DMS53 treated with DMSO at 0.1 percent for 48 hours (cell line): ENCODE measurements around the gene PLCB1.

ENCODE experiments used
- DNase-seq: peaks from one replicate; lab custom pipeline; 2025; ENCODE audit not compliant: unreplicated experiment; lab: John Stamatoyannopoulos, UW

PLCB1 gene

DNA sequence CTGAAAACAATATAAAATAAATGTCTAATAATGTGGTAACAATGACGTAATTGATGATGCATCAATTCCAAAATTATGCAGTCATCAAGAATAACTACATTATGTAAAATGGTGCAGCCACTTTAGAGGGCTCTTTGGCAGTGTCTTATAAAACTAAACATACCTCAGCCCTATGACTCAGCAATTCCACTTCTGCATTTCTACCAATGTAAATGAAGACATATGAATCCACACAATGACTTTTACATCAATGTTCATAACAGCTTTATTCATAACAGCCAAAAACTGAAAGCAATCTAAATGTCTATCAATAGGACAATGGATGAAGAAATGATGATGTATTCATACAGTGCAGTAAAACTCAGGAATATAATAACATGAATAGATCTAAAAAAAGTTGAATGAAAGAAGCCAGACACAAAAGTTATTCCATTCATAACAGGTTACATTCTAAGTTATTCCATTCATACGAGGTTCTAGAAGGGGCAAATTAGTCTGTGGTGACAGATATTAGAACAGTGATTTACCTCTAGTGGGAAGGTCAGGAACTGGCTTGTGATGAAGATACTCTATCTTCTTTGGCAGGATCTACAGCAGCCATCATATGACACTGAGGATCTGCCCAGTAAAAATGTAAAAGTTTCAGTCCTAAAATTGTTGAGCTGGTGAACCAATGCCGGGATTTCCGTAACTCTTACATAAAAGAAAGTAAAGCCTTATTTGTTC lies 396.1 kb downstream of the PLCB1 start:
- DNase-seq: peak; percentile 9

DNA sequence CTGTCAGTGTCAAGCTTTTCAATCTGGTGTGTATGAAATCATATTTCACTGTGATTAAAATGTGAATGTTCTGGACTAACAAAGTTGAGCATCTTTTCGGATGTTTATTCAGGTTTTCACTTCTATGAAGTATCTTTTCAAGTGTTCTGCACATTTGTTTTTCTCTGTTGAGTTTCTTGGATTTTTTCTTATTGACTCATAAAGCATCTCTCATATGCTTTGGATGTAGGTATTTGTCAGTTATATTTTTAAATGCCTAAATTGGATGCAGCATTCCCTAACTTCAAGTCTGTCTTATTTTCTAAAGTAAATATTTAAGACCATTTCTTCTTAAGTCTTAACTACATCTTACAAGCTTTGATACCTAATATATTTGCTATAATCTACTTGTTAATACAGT lies 398.0 kb downstream of the PLCB1 start:
- no peak for DNase-seq

DNA sequence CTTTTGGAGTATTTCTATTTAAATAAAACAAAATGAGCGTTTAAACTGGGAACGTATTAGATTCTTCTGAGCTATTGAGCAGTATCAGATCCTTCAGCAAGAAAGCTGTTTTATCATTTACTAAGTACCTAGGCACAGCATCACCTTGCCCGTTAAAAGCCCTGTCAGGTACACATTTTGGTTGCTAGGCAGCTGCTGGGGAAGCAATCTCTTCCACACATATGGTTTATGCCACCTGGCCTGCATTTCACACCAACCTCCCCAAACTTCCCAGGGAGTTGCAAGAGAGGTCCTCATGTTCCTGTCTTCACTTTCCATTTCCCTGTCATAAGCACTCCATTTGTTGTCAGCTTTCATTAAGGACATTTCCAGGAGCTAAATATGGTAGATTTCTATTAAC lies 400.1 kb downstream of the PLCB1 start:
- no peak for DNase-seq

DNA sequence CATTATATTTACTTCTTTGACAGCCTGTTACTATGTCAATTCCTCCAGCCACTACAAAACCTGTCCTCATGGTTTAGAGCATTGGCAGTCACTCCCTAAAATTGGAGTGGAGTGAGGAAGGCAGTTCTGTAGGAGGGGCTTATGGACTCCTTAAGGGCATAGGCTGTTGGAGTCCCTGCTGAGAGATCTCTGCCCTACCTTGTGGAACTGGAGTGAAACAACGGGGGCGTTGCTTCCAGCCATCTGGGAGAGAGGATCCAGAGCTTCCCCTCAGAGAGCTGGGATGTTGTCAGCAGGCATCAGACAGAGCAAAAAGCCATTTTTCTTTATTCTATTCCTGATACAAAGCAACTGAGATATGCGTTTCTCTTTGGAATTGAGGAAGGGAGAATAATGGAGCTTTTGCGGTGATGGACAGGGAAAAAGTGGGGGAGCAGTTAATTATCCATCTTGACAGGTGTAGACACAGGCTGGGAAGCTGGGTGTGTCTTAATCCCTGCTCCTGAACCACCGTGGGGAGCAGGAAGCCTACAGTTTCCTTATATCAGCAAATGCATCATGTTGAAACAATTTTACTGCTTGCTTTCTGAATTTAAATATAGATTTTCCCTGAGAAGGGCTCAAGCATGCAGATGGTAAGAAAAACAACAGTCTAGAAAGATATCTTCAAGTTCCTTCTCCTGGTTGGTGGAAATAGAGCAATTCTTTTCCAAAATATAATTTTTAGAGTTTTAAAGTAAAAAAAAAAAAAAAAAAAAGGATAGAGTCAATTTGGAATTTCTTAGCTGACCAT lies 402.5 kb downstream of the PLCB1 start:
- DNase-seq: no peak

DNA sequence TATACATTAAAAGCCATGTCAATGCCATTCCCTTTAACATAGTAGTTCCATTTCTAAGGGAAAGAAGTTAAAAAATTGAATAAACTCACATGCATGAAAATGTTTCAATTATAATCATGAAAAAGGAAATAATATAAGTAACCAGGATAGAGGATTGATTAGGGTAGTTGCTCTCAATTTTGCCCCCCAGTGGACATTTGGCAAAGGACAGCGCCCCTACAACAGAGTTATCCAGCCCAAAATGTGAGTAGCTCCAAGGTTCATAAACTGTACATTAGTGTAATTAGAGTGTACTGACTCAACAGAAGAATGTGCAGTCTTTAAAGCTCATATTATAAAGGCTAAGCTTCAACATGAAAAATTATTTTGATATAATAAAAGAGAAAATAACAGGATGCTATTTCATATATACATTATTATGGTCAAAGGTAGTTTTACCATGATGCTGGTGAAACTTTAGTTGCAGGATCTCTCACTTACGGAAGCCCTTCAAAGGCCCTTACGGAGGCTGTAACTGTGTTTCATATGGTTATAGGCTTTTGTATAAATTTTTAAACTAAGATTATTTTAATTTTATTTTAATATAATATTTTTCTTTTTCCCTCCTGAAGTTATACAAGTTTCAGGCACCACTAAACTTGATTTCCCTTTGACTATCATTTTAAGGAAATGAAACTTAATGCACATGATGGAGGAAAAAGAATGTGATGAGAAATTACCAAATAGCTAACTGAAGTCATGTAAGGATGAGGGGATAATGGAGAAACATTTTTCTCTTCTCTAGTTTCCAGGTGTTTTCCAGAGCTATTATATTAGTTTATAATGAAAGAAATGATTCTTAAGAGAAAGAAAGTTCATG lies 403.6 kb downstream of the PLCB1 start:
- DNase-seq: no peak

DNA sequence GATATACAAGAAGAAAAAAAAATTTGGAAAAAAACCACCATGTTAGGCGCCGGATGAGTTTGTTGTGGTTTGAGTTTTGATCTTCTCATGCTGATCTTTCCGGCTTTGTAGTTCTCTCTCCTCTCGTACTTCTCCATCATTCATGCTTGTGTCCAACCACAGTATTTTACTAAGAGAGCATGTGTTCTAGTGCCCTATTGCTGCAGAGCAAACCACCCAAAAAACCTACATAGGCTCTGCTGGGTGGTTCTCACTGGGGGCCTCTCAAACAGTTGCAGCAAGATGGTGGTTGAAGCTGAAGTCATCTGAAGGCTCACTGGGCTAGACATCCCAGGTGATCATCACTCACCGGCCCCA lies 404.2 kb downstream of the PLCB1 start:
- no peak for DNase-seq

DNA sequence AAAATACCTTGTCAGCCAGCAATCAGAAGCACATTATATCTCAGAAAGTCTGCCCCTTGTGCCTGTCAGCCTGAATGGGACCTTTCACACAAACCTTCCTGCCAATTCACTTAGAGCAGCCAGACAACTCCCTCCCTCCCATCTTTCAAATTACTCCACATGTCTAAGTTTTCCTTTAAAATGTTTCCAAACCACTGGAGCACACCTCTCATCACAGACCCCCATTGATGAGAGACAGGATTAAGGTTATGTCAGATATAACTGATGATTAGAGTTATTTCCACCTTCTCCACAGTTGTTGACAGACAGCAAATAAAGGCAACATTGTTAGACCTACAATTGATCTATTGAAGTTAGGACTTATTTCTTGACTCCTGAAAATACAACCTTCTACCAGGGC lies 408.4 kb downstream of the PLCB1 start:
- no peak for DNase-seq

DNA sequence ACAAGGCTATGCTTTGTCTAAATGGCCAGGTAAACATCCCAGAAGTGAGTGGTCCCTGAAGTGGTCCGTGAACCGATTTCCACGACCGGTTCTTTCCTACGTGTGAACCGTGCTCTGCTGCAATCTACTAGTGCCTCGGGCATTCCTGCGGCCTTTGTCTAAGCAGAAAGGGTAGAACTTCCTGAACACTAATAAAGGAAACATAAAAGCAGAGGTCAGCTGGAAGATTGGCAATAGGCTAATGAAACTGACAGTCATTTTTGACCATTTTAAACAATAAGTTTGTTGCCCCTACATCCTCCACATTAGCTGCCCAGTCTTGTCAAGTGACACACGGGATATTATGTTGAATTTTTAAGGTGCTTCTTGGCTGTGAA lies 410.0 kb downstream of the PLCB1 start:
- DNase-seq: no peak

DNA sequence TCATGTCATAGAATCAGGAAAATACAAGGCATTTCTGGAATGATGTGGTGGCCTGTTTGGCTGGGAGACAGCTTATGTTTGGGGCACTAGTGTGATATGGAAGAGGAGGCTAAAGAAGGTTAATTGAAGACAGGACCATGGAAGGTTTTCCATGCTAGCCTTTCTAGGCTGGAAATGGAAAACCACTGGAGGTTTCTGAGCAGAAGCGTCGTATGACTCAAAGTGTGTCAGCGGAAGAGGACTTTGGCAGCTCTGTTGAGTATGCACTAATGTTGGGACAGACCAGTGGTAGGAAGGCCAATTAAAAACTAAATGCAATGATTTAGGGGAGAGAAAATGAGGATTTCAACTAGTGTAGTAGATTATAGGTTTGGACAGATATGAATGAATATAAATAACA lies 413.1 kb downstream of the PLCB1 start:
- DNase-seq: no peak

DNA sequence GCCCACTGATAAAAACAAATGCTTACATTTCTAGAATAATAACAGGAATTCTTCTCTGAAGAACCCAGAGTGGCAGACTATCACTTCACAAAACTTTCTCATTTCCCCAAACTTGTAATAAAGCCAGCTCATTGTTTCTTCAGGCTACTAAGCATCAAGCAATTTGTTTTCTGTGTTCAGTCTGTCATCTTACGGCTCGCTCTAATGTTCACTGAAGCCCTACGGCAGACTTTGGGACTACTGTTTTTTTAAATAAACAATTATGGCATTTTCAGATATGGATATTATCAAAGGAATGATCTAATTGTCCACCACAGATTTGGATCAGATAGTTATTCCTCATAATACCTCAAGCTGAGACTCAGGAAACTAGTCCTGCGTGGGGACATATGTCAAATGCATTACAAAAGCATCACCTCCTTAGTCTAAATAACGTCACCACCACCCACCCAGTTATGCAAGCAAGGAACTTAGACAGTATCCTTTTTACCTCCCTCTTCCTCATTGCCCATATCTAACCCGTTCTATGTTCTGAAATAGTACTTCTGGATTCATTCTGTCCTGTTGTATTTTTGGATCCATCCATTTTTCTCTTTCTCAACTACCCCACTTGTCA lies 415.1 kb downstream of the PLCB1 start:
- DNase-seq: no peak

DNA sequence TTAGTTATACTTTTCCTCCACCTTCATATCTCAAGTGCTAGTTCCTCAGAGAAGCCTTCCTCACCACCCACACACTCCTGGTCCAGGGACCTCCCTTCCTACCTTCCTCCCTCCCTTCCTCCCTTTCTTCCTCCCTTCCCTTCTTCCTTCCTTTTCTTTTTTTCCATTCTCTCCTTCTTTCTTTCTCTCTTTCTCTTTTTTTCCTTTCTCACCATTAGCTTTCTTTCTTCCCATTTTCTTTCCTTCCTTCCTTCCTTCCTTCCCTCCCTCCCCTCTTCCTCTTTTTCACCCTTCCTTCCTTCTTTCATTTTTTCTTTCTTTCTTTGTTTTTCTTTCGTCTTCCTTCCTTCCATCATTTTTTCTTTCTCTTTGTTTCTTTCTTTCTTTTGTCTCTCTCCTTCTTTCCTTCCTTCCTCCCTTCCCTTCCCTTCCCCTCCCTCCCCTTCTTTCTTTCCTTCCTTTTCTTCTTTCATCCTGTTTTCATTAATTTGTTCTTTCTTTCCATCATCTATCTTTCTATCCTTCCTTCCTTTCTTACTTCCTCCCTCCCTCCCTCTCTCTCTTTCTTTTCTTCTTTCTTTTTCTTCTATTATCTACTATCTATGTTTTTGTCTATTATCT lies 416.0 kb downstream of the PLCB1 start:
- DNase-seq: no peak

DNA sequence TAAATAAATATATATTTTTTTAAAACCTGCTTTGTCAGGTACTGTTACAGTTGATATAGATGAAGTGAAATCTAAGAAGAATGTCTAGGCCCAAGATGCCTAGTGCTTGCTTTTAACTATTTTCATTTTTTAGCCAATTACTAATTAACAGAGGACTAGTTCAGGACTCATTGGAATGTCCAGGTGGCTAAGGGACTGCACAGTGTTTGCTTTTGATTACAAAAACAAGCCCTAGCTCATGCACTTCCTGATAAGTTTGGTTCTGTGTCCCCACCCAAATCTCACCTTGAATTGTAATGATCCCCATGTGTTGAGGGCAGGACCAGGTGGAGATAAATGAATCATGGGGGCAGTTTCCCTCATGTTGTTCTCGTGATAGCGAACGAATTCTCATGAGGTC lies 417.1 kb downstream of the PLCB1 start:
- DNase-seq: no peak

DNA sequence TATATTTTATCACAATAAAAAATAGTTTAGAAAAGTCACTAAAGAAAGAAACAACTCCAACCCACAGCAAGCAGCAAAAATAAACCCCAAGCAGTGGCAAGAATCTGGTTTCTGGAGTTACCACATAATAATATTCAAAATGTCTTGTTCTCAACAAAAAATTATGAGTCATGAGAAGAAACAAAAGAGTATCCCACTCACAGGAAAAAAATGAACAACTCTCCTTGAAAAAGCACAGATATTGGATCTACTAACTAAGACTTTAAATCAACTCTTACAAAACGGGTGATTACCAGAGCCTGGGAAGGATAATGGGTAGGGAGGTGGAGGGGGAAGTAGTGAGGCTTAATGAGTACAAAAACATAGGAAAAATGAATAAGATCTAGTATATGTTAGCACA lies 425.6 kb downstream of the PLCB1 start:
- no peak for DNase-seq

DNA sequence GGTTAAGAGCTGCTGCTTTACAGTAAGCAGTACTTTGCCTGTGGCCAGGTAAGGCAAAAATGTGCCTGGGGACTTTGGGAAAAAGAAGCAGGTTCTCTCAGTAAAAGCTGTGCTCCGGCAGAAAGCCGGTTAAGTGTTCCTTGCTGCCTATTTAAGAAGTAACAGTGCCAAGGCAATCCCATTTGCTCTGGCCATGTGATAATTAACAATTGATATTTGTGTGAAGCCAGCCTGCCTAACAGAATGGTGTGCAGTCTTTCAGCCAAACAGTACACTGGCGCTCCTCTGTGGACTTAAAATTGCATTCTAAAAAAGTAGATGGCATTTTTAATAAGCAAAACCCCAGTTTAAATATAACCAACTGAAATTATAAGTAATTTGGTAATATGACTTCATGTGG lies 430.3 kb downstream of the PLCB1 start:
- no peak for DNase-seq

DNA sequence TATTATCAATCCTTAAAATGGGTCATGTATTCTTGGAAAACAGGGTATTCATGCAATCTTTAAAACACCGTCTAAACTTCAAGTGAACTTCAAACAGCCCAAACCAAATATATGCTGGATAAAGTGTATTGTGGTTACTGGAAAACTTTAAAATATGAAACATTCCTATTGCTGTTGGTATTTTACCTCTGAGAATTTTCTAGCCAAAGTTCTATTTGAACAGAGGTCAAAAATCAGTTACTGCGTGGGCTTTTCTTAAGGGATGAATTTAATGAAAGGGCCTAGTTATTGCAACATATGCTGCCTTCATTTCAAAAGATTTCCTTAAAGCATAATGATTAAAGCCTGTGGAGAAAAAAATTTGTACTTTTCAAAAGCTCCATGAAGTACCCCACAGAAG lies 436.0 kb downstream of the PLCB1 start:
- no peak for DNase-seq

DNA sequence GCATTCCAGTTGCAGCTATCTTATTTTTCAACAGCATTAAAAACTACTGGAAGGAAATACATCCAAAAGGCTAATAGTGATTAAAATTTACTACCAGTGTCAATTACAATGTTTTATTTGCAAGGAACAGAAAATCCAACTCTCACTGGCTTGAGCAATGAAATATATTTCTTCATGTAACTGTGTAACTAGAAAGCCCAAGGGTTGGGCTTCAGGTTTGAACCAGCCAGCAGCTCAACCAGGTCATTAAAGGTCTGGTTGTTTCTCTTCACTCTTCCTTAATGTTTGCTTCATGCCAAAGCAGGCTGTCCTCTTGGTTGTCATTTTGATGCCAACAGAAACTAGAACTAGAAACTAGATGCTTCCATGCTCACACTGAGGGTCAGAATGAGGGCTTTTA lies 437.7 kb downstream of the PLCB1 start:
- DNase-seq: no peak

DNA sequence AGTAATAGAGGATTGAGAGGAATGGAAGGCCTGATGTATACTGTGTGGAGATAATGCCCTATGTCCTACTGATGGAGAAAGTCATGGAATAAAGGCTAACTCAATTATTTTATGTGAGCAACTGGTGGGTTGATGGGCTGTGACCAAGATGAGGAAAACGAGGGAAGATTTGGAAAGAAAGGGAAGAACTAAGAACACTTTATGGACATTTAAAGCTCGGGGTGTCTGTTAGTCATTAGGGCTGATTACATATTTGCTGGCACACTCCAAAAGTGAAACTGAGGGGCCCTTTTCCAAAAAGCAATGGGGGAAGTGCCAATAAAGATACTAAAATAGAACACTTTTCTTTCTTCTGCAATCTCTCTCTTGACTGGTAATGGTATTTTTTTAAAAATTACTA lies 439.5 kb downstream of the PLCB1 start:
- no peak for DNase-seq

DNA sequence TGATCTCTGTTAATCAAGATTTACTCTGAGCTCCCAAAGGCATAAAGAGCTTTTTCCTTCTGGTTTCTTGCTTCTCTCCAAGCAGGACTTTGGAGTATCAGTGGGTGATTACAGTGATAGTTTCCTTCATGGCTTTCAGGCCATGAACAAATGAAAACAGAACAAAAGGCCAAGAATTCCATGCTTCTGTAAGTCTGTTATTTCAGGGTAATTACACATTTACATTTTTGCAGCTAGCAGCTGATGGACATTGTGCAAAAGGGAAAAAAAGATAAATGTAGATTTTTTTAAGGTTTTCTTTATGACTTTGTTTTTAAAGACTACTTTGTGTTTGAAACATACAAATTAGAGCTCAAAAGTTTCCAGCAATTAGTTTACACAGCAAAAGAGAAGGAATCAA lies 441.6 kb downstream of the PLCB1 start:
- DNase-seq: no peak

DNA sequence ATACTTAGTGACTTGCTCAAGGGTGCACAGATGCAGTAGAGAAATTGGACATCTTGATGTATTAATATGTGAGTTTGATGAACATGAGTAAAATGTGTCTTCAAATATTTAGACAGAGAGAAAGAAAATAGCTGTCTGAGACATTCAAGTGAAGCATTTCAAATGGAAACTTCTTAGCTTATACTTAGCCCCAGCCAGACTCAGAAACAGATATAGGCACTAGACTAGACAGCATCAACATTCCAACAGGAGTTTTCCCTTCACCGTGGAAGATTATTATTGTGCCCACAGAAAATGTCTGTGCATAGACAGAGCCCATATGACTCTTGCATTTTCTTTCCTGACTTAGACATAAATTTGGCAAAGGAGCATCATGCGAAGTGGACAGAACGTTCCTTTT lies 443.0 kb downstream of the PLCB1 start:
- DNase-seq: no peak

DNA sequence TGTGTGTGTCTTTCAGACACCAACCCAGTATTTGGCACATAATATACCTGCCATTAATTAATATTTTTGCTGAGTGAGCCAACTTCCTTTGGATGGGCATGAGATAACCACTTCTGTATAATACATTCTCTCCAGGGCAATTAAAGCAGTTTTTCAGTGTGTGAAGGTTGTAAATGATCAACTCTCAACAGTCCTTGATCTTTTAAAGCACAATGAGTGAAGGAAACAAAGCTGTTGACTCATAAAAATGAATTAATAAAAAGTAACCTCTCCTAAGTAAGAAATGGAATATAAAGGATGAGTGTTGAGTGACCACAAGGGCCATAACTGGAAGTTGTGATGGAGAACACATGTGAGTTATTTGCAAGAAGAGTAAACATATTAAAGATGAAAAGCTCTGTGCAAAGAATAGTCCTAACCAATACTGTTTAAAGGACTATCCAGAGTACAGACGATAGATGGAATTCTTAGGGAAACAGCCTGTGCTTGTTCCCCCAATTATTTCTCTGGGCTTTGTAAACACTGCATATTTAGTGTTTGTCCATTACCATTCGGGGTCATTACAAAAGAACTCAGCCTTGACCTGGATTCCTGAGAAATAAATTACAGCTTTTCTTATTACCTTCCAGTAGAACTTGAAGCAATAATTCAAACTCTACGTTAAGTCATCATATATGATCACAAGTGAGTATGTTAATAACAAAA lies 446.2 kb downstream of the PLCB1 start:
- no peak for DNase-seq
